Stimulated activated CD4-positive, alpha-beta T cell treated with anti-CD3 and anti-CD28 coated beads, Interleukin-2, amount 100 ng/mL, for 24 hours (primary cell): Measurements from ENCODE around the gene STK32B.

Experiments used
- DNase-seq, 2 donors: peaks; one replicate each; pipeline ENCODE4 v3.0.0-alpha.2; 2020

STK32B gene

GRCh38 chr4:5127556-5127955, 76.3 kb downstream of the STK32B start:
- no peak for DNase-seq

GRCh38 chr4:5128569-5128968, 77.3 kb downstream of the STK32B start:
- no peak for DNase-seq

- no peak for DNase-seq
Measured at GRCh38 chr4:5133201-5133600, 81.9 kb downstream of the STK32B start.

- no peak for DNase-seq
Measured at GRCh38 chr4:5133933-5134594, 82.8 kb downstream of the STK32B start.

GRCh38 chr4:5134620-5135019, 83.3 kb downstream of the STK32B start:
- no peak for DNase-seq

GRCh38 chr4:5137226-5137625, 85.9 kb downstream of the STK32B start:
- no peak for DNase-seq

- no peak for DNase-seq
Measured at GRCh38 chr4:5137927-5138326, 86.6 kb downstream of the STK32B start.

- DNase-seq, result no peak
Measured at GRCh38 chr4:5138389-5138788, 87.1 kb downstream of the STK32B start.

- no peak for DNase-seq
Measured at GRCh38 chr4:5139141-5139540, 87.9 kb downstream of the STK32B start.

- DNase-seq, result no peak
Measured at GRCh38 chr4:5141802-5142201, 90.5 kb downstream of the STK32B start.

GRCh38 chr4:5142726-5143125, 91.4 kb downstream of the STK32B start:
- no peak for DNase-seq

- no peak for DNase-seq
Measured at GRCh38 chr4:5143306-5143861, 92.1 kb downstream of the STK32B start.

- no peak for DNase-seq
Measured at GRCh38 chr4:5143940-5144339, 92.7 kb downstream of the STK32B start.

- DNase-seq, result no peak
Measured at GRCh38 chr4:5144384-5144783, 93.1 kb downstream of the STK32B start.

- DNase-seq, result no peak
Measured at GRCh38 chr4:5146248-5146647, 95.0 kb downstream of the STK32B start.

GRCh38 chr4:5152521-5152920, 101.2 kb downstream of the STK32B start:
- no peak for DNase-seq

- DNase-seq, result no peak
Measured at GRCh38 chr4:5156682-5157081, 105.4 kb downstream of the STK32B start.

- DNase-seq, result no peak
Measured at GRCh38 chr4:5157791-5158770, 106.8 kb downstream of the STK32B start.

GRCh38 chr4:5158825-5159224, 107.5 kb downstream of the STK32B start:
- no peak for DNase-seq

- no peak for DNase-seq
Measured at GRCh38 chr4:5160668-5161067, 109.4 kb downstream of the STK32B start.

- no peak for DNase-seq
Measured at GRCh38 chr4:5162909-5163508, 111.7 kb downstream of the STK32B start.

- no peak for DNase-seq
Measured at GRCh38 chr4:5164221-5164912, 113.1 kb downstream of the STK32B start.
